GM18520 (cell line): ENCODE data around the gene CPM.

Experiments used
- ATAC-seq: cut with Tn5 transposase; IDR thresholded peaks from one replicate; pipeline ENCODE4 v1.9.1; 2021; ENCODE audit not compliant: unreplicated experiment

The CPM gene

DNA sequence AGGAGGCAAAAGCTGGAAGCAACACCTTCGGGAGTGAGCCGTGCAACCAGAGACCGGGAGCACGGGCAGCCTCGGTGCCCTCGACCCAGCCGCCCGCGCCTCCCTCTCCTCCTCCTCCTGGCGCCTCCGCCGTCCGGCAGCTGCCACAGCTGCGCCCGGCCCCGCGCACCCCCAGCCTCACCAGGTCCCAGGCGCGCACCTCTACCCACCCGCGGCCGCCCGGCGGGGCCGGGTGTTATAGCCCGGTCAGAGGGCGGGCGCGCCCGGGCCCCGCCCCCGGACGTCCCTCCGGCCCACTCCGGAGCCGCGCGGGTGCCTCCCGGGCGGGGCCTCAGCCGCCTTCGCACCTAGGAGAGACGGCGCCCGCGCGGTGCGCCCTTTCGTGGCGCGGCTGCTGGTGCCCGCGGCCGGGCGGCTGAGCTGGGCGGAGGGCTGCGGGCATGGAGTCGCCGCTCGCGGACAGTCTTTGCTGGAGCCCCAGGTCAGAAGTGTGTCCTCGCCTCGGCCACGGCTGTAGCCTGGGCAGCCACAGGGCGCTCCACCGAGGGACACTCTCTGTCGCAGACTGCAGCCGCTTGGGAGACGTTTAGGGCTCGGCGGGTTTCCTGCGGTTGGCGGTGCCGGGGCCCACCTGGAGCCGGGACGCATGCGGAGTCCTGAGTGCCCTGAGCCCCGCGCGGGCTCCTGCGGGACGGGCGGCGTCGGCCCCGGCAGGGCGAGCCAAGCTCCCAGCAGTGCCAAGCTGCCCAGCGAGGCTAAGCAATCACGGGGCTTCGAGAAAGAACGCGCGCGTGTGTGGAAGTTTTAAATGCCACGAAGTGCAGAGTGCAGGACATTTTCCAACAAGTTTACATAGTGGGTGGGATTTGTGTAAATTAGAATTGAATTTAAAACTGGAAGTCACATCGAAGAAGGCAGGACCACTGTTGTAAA lies at the start of gene CPM:
TSS of gene CPM (minus strand) at position 211 of the 933 bp plus-strand sequence. CDS start 334 bp downstream, outside the sequence.
- ATAC-seq, result peak; percentile 75

DNA sequence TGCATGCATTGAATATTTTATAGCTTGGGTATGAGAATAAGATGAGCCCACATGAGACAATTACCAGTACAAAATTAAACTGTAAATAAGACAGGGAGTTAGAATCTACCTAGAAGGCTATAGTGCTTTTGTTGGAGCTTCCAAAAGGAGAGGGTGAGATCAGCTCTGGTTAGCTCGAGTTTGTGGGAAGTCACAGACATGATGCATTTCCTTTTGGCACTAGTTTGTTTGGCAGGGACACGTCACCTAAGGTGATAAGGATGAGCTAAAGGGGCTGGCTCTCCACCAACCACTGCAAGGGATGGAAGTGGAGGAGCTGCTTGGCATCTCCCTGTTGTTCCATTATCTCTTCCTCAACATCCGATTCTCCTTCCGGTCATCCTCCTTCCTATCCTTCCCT lies 48.5 kb upstream of the CPM start:
- ATAC-seq, result no peak

DNA sequence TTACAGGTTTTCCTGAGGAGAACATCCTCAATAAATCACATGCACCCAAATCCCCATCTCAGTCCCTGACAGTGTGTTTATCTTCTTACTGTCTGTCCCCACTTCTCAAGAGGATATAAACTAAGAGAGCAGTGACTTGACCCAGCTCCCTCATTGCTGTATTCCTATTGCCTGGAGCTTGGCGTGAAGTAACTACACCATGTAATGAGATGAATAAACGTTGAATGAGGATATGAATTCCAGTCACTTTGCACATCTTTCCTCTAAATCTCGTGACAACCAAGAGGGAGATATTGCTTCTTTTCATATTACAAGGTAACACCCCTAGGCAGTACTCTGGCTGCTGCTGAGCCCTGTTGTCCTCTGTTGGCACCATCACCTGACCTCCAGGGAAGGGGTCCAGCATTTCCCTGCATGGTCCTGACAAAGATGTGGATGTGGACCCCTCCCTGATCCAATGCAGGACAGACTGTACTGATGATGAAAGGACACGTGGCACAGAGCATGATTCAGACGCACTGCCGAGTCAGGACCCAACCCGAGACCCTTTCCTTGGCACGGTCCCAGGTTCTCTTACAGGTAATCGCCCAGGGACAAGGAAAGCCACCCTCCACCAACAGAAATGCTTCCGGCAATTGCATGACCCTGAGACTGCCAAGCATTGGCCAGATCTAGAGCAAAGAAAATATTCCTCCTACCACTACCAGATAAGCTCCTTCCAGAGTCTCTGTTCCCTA lies 47.7 kb upstream of the CPM start:
- ATAC-seq, result no peak

DNA sequence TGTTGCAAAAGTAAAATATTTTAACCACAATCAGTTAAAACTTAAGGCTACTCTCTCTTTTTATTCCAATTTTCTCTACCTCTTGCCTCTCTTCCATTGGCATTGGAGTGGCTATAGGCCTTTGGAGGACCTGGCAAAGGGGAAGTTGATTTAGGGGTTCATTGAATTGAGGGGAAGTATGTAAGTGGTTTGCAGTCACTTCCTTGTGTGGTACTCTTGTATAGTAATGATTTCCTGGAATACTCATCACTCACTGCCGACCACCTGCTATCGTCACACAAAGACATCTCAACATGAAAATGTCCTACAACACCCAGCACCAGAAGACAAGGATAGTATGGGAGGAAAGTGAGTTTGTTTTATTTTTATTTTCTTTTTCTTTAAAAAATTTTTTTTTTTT lies 45.7 kb upstream of the CPM start:
- no peak for ATAC-seq

DNA sequence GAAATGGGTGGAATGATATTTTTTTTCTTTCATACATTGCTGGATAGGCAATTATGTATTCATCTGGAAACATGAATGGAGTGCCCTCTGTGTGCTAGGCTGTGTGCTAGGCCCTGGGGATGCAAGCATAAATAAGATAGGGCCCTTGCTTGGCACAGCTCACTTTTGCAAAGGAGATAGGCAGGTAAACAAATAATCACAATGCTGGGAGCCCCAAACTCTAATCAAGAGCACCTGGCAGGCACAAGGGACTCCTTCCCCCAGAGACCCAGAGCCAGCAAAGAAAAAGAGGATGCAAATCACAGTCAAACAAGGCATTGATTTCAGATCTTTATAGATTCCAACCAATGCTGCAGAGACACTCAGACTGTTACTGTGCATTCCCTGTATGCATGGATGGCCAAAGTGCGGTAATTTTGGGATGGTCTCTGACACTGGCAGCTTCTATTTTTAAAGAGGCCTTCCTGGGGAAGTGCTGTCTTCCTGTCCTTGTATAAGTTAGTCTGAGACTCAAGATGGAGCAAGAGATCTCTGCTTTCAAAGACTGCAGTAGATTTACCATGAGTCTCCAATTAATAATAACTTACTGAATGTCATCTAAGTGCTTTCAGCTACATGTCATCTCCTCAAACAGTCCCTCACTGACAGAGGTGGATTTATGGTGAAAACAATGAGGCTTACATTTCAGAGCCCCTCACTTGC lies 45.1 kb upstream of the CPM start:
- no peak for ATAC-seq

DNA sequence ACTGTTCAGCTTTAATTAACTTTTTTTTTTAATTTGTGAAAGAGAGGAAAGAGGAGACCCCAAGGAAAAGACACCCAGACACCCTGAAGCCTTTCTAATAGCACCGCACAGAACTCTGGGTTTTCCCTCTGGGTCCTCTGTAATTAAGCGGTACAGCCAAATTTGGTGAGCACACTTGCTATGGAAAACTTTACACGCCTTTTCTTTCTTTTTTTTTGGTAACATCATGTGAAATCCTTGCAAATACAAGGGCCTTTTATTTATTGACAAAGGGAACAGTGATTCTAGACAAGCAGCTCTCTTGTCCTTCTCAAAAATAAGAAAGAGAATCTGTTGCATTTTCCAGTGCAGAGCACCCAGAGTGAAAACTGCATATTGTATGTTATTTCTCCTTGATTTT lies 44.4 kb upstream of the CPM start:
- no peak for ATAC-seq

DNA sequence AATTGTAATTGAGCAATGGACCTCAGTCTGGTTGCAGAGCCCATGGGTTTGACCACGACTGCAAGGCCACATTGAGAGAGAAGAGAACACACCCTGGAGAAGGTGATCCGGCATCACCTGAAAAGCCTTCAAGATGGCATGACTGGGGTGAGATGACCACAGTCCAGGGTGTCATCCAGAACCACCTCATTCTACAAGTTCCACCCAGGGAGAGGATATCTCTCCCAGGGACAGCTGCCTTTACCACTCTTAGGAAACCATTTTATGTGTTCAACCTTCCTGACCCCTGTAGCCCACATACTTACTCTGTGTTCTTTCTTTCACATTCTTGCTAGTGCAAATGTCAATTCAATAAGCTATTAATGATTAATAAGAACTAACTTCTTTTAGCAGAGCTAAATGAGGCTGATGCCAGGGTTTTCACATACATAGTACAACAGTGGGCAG lies 43.4 kb upstream of the CPM start:
- ATAC-seq, result no peak

DNA sequence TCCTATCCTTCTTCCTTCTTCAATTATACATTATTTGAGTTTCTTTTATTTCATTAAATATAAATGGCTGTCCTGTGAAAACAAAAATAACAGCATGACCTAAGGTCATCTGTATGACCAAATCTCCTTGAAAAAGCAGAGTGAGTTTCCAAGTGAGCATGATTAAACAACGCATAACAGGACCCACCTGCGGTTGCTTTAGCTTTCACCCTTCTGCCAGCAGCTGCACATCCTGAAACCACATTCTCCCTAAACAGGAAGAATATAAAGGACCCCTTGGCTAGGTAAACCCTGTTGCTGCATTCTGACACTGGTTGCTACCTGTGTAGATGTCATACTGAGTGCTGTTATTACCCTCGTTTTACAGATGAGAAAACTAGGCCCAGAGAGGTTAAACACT lies 42.8 kb upstream of the CPM start:
- ATAC-seq, result no peak

DNA sequence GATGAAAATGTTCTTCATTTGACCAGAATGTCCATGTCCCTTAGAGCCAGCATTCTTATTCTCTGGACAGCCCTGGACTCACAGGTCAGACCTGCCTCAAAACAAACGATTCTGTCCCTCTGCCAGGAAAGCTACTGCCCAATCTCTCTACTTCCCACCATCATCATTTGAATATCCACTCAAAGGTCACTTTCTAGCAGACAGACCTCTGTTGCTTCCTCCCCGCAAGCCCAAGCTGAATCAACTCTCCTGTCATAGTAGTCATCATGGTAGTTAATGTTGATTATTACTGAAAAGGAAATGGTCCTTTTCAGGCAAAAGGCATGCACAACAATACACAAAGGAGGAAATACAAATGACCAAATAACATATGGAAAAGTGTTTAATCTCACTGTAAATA lies 39.6 kb upstream of the CPM start:
- ATAC-seq, result no peak

DNA sequence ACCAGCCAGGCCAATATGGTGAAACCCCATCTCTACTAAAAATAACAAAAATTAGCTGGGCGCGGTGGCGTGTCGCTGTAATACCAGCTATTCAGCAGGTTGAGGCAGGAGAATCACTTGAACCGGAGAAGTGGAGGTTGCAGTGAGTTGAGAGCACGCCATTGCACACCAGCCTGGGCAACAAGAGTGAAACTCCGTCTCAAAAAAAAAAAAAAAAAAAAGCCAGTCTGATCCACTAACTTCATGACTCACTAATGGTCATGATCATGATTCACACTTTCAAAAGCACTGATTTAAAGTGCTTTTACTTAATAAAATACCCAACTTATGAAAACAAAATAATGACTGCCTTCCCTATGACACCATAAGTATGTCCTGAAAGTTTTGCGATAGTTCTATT lies 38.4 kb upstream of the CPM start:
- ATAC-seq, result no peak

DNA sequence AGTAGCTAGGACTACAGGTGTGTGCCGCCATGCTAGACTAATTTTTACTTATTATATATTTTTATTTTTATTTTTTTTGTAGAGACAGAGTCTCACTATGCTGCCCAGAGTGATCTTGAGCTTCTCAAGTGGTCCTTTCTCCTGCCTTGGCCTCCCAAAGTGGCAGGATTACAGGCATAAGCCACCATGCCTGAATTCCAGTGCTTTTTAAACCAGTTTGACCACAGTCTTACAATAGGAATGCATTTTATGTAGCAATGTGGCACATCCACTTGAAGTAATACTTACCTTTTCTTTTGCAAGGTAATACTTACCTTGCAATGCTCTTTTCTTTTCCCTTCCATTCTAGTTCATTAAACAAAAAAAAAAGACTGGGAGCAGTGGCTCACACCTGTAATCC lies 38.0 kb upstream of the CPM start:
- no peak for ATAC-seq

DNA sequence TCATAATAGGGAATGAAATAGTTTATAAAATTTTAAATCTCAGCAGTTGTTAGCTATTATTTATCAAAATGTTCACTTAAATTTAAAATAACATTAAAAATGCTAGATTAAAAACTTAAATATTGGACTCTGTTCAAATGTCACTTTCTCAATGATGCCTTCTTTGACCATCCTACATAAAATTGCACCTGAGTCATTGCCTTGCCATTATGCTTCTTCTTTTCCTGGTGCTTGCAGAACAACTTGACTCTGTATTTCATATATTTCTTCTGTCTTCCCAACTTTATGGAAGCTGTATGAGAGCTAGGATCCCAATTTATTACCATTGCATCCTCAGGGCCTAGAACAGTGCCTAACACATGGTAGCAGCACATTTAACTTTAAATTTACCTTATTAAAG lies 37.3 kb upstream of the CPM start:
- no peak for ATAC-seq

DNA sequence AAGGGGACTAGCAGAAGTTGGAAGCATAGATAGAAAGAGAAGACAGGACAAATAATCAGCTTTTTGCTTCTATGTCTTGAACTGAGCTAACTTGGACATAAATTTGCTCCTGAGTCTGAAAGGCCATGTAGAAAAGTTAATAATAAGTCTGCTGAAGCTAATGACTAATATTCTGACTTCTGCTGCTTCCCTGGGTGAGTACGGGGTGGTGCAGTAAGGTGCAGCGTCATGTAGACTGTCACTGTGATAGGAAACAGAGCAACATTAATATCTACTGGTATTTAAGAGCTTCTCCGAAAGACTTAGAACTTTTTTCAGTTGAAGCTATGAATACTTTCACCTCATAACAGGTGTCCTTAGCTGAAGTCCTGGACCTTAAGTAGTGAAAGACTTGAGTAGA lies 34.1 kb upstream of the CPM start:
- no peak for ATAC-seq

DNA sequence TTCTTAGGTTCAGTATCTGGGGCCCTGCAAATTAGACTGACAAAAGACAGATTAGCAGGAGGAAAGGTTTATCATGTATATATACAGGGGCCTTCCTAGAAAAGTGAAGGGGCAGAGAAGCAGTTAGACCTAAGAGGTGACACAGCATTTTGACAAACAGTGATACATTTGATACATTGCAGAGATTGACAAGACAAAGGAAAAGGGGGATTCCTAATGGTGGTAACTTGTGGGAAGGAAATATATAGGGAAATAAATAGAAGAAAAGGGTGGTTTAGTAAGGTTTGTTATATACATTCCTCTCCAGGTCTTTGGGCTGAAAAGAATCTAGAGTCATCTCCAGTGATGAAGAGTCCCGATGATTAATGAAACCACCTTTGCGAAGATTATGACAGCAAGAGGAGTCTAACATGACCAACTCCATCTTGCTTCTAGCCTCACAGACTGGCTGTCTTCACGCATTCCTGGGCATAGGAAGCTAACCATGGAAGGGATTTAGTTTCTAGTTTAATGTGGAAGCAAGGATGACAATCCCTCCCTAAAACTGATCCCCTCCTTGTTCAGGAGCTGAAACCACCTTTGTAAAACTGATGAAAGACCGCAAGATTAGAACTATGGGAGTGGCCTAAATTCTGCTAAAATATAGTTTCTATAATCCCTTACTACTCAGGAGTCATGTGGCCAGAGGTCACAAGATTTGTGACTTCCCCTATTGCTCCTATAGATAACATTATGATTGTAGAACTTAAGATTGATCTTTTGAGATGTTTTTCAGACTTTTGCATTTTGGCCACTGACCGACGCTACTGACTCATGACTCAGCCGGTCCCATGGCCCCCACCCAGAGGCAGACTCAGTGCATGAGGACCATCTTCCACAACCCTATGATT lies 31.1 kb upstream of the CPM start:
- no peak for ATAC-seq

DNA sequence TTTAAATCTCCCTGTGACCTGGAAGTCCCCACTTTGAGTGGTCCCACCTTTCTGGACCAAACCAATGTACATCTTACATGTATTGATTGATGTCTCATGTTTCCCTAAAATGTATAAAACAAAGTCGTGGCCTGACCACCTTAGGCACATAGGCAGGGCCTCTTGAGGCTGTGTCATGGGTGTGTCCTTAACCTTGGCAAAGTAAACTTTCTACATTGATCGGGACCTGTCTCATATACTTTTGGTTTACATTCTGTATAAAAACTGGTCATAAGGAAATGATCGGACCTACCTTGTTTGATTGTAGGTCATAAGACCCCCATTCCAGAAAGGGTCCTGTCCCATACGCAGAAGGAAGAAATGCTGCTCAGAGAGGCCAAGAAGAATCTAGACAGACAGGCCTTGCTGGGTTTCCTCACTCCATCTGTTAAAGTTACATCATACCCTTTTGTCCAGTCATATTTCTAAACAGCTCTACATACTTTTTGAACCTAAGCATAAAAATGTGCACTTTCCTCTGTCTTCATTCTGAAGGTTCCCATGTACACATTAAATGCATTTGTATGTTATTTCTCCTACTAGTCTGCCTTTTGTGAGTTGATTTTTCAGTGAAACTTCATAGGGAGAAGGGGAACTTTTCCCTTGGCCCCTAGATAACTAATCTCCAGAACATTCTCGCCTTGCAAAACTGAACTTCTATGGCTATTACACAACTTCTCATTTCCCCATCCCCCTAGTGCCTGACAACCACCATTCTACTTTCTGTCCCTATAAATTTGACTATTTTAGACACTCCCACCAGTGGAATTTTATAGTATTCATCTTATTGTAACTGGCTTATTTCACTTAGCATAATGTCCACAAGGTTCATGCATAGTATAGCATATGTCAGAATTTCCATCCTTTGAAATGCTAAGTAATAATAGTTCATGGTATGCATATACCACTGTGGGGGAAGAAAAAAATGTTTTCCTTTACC lies 30.2 kb upstream of the CPM start:
- ATAC-seq, result no peak

DNA sequence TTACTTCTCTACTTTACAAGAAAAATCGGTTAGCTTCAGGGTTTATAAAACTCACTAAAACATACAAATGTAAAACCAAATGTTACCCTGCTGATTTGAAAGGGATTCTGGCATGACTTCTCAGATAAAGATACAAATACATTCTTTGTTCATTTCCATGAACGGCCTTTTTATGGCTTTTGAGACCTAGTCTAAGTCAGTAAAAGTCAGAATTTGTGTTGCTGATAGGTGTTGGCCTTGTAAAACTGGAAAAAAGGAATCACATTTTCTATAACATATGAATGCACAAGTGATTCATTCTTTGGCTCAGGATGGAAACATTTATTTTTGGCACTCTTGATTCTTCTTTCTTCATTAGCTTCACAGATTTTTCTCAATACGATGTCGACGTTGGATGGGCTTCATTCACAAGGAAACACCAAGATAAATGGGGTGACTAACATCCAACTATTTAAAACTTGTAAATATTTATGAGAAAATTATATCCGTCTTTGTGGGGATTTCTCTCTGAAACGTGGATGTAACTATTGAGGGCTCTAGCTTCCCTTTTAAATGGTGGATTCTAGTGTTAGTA lies 27.0 kb upstream of the CPM start:
- no peak for ATAC-seq

DNA sequence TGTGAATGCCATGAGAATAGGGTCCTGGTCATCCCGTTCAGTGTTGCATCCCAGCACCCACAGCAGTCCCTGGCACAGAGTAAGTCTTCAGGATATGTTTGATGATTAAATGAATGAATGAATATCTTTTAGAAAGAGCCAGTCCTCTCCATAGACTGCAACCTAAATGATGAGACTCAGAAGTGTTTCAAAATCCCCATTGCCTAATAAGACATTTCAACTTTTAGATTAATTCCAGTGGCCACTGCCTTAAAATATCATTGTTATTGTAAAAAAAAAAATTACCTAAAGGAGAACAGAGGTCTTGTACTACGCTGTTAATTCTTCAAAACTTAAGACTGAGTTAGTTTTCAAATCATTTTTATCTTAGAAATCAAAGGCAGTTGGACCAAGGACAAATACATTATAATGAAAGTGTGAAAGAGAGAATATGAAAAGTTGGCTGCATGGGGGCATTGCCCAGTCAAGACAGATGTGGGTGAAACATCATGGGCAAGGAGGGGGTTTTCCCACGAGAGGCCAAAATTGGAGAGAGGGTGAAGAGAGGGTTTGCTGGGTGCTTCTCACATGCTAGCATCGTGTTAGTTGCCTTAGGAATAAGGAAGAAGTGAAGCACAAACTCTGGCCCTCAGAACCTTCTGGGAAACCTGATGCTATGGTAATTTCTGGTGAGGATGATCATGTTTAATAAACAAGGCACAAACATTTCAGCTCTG lies 26.3 kb upstream of the CPM start:
- no peak for ATAC-seq

DNA sequence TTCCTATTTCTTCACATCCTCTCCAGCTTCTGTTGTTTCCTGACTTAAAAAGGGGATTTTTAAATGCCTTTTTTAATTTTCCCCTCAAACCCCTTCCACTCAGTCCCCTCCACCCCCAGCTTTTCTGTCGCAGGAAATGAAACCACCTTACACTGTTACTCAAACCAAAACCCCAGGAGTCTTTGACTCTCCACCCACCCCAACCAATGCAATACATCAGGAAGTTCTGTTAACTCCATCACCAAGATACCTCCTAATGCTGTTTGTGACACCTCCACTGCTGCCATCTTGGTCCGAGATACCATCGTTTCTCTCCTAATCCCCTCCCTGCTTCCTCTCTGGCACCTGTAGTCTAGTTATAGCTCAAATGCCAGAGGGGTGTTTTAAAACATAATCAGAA lies 25.4 kb upstream of the CPM start:
- peak; percentile 65 for ATAC-seq
